ENCODE results near the gene CNOT10.
A peak's percentile ranks its signal among the peaks of the same experiment; 100 is the strongest.

Gene CNOT10

GRCh38 chr3:32685543-32686185 lies 676 bp downstream of the CNOT10 start:
- CTCF ChIA-PET, result interaction anchor here (0.7 kb wide), 1 partner anchor 248 kb away, joined by 3 read pairs; no protein-coding TSS in a partner anchor
- POLR2A ChIA-PET, result interaction anchor here (0.9 to 1.2 kb wide), 6 partner anchors 11 to 263 kb away, joined by 3 to 5 read pairs (median 3); partner anchors contain the start of gene CMTM6

More at GRCh38 chr3:32685543-32686185, 676 bp downstream of the CNOT10 start:
- H3K36me3 ChIP-seq (ENCODE audit: control insufficient read depth in 2 of 2, insufficient read depth in 1 of 2, low read length in 2 of 2), result peaks cover 0 to 15% of the 10 kb centered on the region in 2 experiments; a peak in 2 of 3 replicates
- H3K4me1 ChIP-seq (ENCODE audit: control insufficient read depth, insufficient read depth, low read length), result no peaks in the 10 kb centered on the region
- TF ChIP-seq ZNF16 (tag by site-specific recombination; IDR thresholded peaks at IDR 0.05; ENCODE audit: low read depth), result no peak
- no peak for TF ChIP-seq ZNF513 (tag by site-specific recombination; IDR thresholded peaks at IDR 0.05)
- no peak for TF ChIP-seq BCL6B (tag by site-specific recombination; IDR thresholded peaks at IDR 0.05)
- peak; percentile 5; the same call in 1 of the 2 replicates for TF ChIP-seq ZNF335 (tag by site-specific recombination; conservative IDR thresholded peaks at IDR 0.05)
- peak; percentile 73; the same call in 1 of the 2 replicates for TF ChIP-seq ZNF121 (tag by site-specific recombination; IDR thresholded peaks at IDR 0.05)
- peak; percentile 51; the same call in 1 of the 2 replicates for TF ChIP-seq ZBTB20 (tag by site-specific recombination; IDR thresholded peaks at IDR 0.05)
- TF ChIP-seq ZSCAN4 (tag by site-specific recombination; IDR thresholded peaks at IDR 0.05), result no peak
- TF ChIP-seq ZNF580 (tag by site-specific recombination; IDR thresholded peaks at IDR 0.05), result no peak
- TF ChIP-seq SP7 (tag by site-specific recombination; IDR thresholded peaks at IDR 0.05), result no peak
- TF ChIP-seq PATZ1 (tag by site-specific recombination; IDR thresholded peaks at IDR 0.05), result no peak
- TF ChIP-seq ZNF280D (tag by site-specific recombination; IDR thresholded peaks at IDR 0.05), result no peak
- peak overlapping the region; percentile 67 for H3K4me3 ChIP-seq (ENCODE audit: low read depth, low read length)
- peak overlapping the region; percentile 72 for H3K27ac ChIP-seq (ENCODE audit: extremely low read depth, low read depth, low read length)
- no peaks in the 10 kb centered on the region for H3K9me3 ChIP-seq (ENCODE audit: control insufficient read depth, insufficient read depth, low read depth, low read length)

Data from HEK293 (cell line).